Lower leg skin (tissue), 4 donors: ENCODE measurements around the gene CRKL. TPM values are rescaled to one million over a fixed set of nuclear protein-coding genes. Genes with fewer than 3 reads are reported as not detected.
"Not testable (repeated sequence)": the region's sequence is repeated elsewhere in the genome, so short reads cannot be mapped to it uniquely, and the experiment has no call there.

Source experiments
- DNase-seq, 2 donors: peaks; one replicate each; pipeline ENCODE4 v3.0.0-alpha.2; 2019; ENCODE audit warnings: low spot score in 2 of 2
- H3K4me3 ChIP-seq: fragments of 200-600 bp; sonication (generic); 2 replicates; pipeline ENCODE4 v1.5.1; 2017; ENCODE audit warnings: mild to moderate bottlenecking, low read depth; ENCODE audit not compliant: poor library complexity, severe bottlenecking
- POLR2A ChIP-seq, 2 donors: fragments of 450-650 bp; IDR thresholded peaks; one replicate each; pipeline ENCODE4 v1.6.1; 2016 to 2017; ENCODE audit warnings: antibody characterized with exemption in 2 of 2, mild to moderate bottlenecking in 1 of 2, moderate library complexity in 1 of 2
- WGBS, 2 donors: methylation state at CpG; one replicate each; pipeline ENCODE4 v1.1.5; 2018; 5-methylcytosine and 5-hydroxymethylcytosine counted together
- intact Hi-C: fragments of 100-400 bp; cut with DNase I; formaldehyde crosslinking; loops from one replicate; pipeline ENCODE4 v1.15.0; 2023; ENCODE audit warnings: low total_unique reads
- total RNA-seq, 4 donors: library from RNA; depleted of rRNA; stranded (reverse); fragments of >200 nt; gene quantifications; one replicate each; pipeline ENCODE4 v1.1.0, GENCODE V29; 2016
- TF ChIP-seq, protein P1 (sequence below), 3 donors: fragments of 450-650 bp; IDR thresholded peaks; one replicate each; pipeline ENCODE4 v1.5.1; 2016; ENCODE audit warnings: antibody characterized with exemption in 3 of 3, mild to moderate bottlenecking in 3 of 3, moderate library complexity in 2 of 3

The CRKL gene
- total RNA-seq, 4 donors from 2014 or later = 54.3 to 94.1 (median 64.9) TPM

DNA sequence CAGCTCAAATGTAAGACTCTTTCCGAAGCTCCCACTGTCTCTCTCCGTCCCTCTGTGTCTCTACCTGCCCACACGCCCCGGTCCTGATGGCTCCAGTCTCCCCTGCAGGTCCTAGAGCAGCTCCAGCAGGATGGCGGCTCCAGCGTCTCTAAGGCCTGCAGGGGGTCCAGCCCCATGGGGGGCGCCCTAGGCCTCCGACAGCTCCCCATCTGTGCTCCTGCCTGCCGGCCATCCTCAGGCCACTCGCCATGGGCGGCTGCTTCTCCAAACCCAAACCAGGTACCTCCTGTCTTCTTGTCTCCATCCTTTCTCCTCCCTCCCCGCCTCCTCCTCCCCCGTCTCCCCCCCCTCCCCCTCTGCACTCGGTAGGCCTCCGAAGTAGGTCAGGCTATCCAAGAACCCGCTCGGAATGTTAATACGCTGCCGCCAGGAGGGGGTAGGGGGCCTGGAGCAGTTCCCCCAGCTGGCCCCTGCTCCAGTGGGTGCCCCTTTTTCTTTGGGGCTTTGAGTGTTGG, 50.5 kb downstream of the CRKL start:
- no peak for DNase-seq
- H3K4me3 ChIP-seq = no peak overlapping the region
- intact Hi-C loops = no loop called here
- 57 to 70% methylated on average over 17 to 18 of the region's 19 CpGs for WGBS, 2 donors
- TF ChIP-seq POLR2A (IDR thresholded peaks at IDR 0.05) = no peak
- TF ChIP-seq, protein P1, sequence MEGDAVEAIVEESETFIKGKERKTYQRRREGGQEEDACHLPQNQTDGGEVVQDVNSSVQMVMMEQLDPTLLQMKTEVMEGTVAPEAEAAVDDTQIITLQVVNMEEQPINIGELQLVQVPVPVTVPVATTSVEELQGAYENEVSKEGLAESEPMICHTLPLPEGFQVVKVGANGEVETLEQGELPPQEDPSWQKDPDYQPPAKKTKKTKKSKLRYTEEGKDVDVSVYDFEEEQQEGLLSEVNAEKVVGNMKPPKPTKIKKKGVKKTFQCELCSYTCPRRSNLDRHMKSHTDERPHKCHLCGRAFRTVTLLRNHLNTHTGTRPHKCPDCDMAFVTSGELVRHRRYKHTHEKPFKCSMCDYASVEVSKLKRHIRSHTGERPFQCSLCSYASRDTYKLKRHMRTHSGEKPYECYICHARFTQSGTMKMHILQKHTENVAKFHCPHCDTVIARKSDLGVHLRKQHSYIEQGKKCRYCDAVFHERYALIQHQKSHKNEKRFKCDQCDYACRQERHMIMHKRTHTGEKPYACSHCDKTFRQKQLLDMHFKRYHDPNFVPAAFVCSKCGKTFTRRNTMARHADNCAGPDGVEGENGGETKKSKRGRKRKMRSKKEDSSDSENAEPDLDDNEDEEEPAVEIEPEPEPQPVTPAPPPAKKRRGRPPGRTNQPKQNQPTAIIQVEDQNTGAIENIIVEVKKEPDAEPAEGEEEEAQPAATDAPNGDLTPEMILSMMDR (IDR thresholded peaks at IDR 0.05) = no peak

DNA sequence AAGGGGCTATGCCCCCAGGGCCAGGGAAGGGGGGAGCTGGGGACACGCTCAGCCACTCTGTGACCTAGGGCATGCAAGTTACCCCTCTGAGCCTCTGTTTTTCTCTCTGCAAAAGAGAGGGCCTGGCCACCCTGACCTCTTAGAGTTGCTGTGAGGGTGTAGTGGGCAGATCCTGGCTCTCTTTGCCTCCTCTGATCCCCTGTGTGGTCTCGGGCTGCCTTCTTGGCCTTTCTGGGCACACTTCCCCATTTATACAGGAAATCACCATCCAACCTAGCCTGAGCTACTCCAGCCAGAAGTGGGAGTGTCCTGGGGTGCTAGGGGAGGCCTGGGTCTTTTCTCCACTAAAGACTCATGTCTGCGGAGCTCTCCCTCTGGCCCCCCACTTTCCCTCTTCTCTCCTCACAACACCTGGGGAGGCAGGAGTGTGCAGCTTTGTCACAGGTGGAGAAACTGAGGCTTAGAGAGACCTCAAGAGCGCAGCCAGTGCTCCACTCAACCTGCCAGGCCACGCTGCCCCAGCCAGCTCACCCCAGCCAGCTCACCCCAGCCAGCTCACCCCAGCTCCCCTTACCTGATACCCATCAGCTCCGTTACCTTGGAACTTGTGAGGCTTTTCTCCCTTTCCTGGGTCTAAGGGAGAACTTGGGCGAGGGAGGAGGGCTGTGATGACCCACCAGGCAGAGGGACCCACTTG, 51.2 kb downstream of the CRKL start:
- intact Hi-C loops = no loop called here
- TF ChIP-seq, protein P1 (IDR thresholded peaks at IDR 0.05) = no peak
- TF ChIP-seq POLR2A (IDR thresholded peaks at IDR 0.05) = no peak
- H3K4me3 ChIP-seq = no peak overlapping the region
- 77 to 81% methylated on average over 7 of the region's 7 CpGs for WGBS, 2 donors
- DNase-seq = no peak

DNA sequence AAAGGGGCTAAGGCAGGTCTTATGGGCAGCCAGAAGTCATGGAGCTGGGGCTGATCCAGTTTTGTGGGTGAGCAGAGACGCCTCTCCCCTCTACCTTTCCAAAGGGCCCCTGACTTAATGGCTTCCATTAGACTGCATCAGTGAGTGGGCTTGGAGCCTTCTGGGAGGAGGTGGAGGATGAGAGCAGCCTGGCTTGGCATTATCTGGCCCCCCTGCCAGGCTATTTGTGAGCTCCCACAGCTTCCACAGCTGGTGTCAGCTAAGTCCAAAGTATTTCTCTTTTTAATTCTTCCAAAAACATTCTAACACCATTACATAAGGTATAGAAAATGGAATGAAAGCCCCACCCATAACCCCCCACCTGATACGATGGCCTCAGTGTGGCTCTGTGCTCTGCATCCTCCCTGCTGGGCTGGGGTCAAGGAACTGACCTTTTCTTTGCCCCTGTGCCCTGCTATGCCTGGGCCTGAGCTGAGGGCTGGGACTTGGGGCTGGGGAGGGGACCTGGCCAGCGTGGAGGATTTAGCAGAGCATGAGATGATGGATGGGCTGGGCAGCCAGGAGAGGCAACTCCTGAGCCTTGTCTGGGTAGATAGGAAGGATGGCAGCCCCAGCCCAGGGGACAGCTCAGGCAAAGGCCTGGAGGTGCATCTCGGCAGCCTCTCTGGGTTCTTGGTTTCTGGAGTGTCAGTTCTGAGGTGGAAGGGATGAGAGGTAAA, 53.9 kb downstream of the CRKL start:
- intact Hi-C loops = no loop called here
- H3K4me3 ChIP-seq = no peak overlapping the region
- TF ChIP-seq, protein P1 (IDR thresholded peaks at IDR 0.05) = no peak
- no peak for TF ChIP-seq POLR2A (IDR thresholded peaks at IDR 0.05)
- DNase-seq = no peak
- WGBS, 2 donors = 67 to 75% methylated on average over 4 of the region's 4 CpGs

DNA sequence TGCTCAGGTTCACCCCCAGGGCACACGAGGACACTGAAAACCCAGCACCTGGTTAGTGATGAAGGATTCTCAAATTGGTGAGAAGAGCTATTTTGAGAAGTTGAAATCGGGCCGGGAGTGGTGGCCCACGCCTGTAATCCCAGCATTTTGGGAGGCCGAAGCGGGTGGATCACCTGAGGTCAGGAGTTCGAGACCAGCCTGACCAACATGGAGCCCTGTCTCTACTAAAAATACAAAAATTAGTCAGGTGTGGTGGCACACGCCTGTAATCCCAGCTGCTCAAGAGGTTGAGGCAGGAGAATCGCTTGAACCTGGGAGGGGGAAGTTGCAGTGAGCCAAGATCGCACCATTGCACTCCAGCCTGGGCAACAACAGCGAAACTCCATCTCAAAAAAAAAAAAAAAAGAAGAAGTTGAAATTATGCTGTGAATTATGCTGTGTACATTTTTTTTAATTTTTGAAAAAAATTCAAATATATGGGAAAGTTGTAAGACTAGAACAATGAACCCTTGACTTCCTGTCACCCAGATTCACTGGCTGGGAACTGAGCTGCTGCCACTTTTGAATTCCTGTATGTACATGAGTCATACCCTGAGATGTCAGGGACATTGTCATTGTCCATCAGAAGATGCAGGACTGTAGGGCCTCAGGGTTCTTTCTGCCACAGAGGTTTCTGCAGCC, 54.9 kb downstream of the CRKL start:
- H3K4me3 ChIP-seq, intact Hi-C loops, DNase-seq: not testable (repeated sequence)
- WGBS, 2 donors = 76 to 86% methylated on average over 11 of the region's 11 CpGs

DNA sequence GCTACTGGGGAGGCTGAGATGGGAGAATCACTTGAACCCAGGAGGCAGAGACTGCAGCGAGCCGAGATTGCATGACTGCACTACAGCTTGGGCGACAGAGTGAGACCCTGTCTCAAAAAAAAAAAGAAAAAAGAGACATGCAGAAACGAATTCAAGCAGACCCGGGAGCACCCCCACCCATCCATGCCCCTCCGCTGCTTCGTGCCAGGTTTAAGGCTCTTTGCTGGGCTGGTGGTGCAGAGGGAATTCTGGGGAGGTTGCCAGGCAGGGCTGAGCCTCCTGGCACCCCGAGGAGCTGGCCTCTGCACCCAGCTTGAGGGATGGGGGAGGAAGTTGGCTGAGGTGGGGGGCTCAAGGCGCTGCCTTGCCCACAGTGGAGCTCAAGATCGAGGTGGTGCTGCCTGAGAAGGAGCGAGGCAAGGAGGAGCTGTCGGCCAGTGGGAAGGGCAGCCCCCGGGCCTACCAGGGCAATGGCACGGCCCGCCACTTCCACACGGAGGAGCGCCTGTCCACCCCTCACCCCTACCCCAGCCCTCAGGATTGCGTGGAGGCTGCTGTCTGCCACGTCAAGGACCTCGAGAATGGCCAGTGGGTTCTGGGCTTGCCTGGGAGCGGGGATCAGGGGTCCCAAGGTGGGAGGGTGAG, 55.8 kb downstream of the CRKL start:
- intact Hi-C loops = no loop called here
- no peak overlapping the region for H3K4me3 ChIP-seq
- WGBS, 2 donors = 74 to 85% methylated on average over 19 to 20 of the region's 21 CpGs
- DNase-seq = no peak
- TF ChIP-seq POLR2A (IDR thresholded peaks at IDR 0.05) = no peak
- TF ChIP-seq, protein P1 (IDR thresholded peaks at IDR 0.05) = no peak
